Fibroblast of lung (primary cell): Measurements from ENCODE around the gene CAV3. TPM values are rescaled to one million over a fixed set of nuclear protein-coding genes. Genes with fewer than 3 reads are reported as not detected.

ENCODE experiments used
- DNase-seq, 2 donors: peaks; one replicate each; pipeline versions ENCODE4 v3.0.0 to v3.0.0-alpha.2; 2010; ENCODE audit warnings: low read depth in 2 of 2
- H2AFZ ChIP-seq: 2 replicates; pipeline ENCODE4 v1.5.1; 2012; ENCODE audit warnings: low read length, control low read depth, inconsistent platforms
- H3K27ac ChIP-seq: 2 replicates; pipeline ENCODE4 v1.5.1; 2011; ENCODE audit warnings: low read length, control low read depth; ENCODE audit not compliant: insufficient read depth
- H3K27me3 ChIP-seq: 2 replicates; pipeline ENCODE4 v1.5.1; 2011; ENCODE audit warnings: mild to moderate bottlenecking, low read length; ENCODE audit not compliant: control insufficient read depth, insufficient read depth
- H3K36me3 ChIP-seq: 2 replicates; pipeline ENCODE4 v1.5.1; 2011; ENCODE audit warnings: low read length; ENCODE audit not compliant: control insufficient read depth, insufficient read depth
- H3K4me1 ChIP-seq: 2 replicates; pipeline ENCODE4 v1.5.1; 2011; ENCODE audit warnings: low read length; ENCODE audit not compliant: control insufficient read depth, insufficient read depth; ENCODE audit errors: extremely low read depth
- H3K4me2 ChIP-seq: 2 replicates; pipeline ENCODE4 v1.5.1; 2011; ENCODE audit warnings: low read length, control low read depth; ENCODE audit not compliant: insufficient read depth; ENCODE audit errors: extremely low read depth
- H3K4me3 ChIP-seq, 4 experiments: fragments of 200-600 bp in 1 of 4; sonication (generic) in 1 of 4; replicated peaks in 1 of 4; 2 replicates each; pipeline ENCODE4 v1.5.1; 2011 to 2016; ENCODE audit warnings: low read length in 4 of 4, low read depth in 3 of 4, mild to moderate bottlenecking in 3 of 4, control low read depth in 2 of 4, inconsistent platforms in 1 of 4, mixed read lengths in 1 of 4; ENCODE audit not compliant: insufficient read depth in 1 of 4; ENCODE audit errors: control extremely low read depth in 1 of 4
- H3K79me2 ChIP-seq: 2 replicates; pipeline ENCODE4 v1.5.1; 2012; ENCODE audit warnings: mild to moderate bottlenecking, low read length, inconsistent platforms; ENCODE audit not compliant: control insufficient read depth, insufficient read depth
- H3K9ac ChIP-seq: 2 replicates; pipeline ENCODE4 v1.5.1; 2011; ENCODE audit warnings: mild to moderate bottlenecking, low read length, control low read depth; ENCODE audit not compliant: insufficient read depth
- H3K9me3 ChIP-seq: 2 replicates; pipeline ENCODE4 v1.5.1; 2012; ENCODE audit warnings: low read depth, low read length; ENCODE audit not compliant: control insufficient read depth, insufficient read depth
- H4K20me1 ChIP-seq: 2 replicates; pipeline ENCODE4 v1.5.1; 2011; ENCODE audit warnings: low read length; ENCODE audit not compliant: control insufficient read depth, insufficient read depth; ENCODE audit errors: extremely low read depth
- CTCF ChIP-seq, 2 donors: IDR thresholded peaks in 1 of 2; conservative IDR thresholded peaks in 1 of 2; 1 replicate in 1 of 2; 2 replicates in 1 of 2; pipeline ENCODE4 v1.5.1; 2011 to 2012; ENCODE audit warnings: low read length in 2 of 2, control low read depth in 1 of 2, inconsistent platforms in 1 of 2, low read depth in 1 of 2, mild to moderate bottlenecking in 1 of 2
- EZH2 ChIP-seq: IDR thresholded peaks from 2 replicates; pipeline ENCODE4 v1.5.1; 2012; ENCODE audit warnings: low read length, control low read depth, mild to moderate bottlenecking; ENCODE audit errors: missing control alignments
- polyA plus RNA-seq, 2 donors: library from polyadenylated mRNA; depleted of rRNA in 1 of 2; stranded (reverse) in 1 of 2; unstranded in 1 of 2; fragments of >200 nt; gene quantifications; 2 replicates each; pipeline ENCODE4 v1.2.1, GENCODE V29; 2011 to 2012; ENCODE audit warnings: missing spikeins in 1 of 2
- total RNA-seq: library from RNA; depleted of rRNA; stranded (reverse); fragments of >200 nt; gene quantifications from 2 replicates; pipeline ENCODE4 v1.2.1, GENCODE V29; 2014

Gene CAV3
- total and polyA plus RNA-seq, 2 donors (not counting 1 experiment from before 2014, with no cell fraction given), result not detected

GRCh38 chr3:8775602-8776001 is 42.0 kb downstream of the CAV3 start:
- Histone ChIP-seq H3K79me2 (no peaks in the 10 kb centered on the region), H4K20me1 (no peaks in the 10 kb centered on the region), H3K27me3 (peaks cover 3% of the 10 kb centered on the region), H3K9ac (no peak overlapping the region), H3K4me2 (no peak overlapping the region), H3K36me3 (no peaks in the 10 kb centered on the region), H3K27ac (no peak overlapping the region), H3K9me3 (no peaks in the 10 kb centered on the region), H3K4me3 (no peak overlapping the region), H3K4me1 (no peaks in the 10 kb centered on the region), H2AFZ (no peak overlapping the region)
- DNase-seq, result no peak
- TF ChIP-seq EZH2 (no peak), CTCF (conservative IDR thresholded peaks at IDR 0.05 in 1 of 2, IDR thresholded peaks at IDR 0.05 in 1 of 2; ENCODE audit: low read depth in 1 of 2, low read length in 2 of 2) (no peak)

- Histone ChIP-seq H3K4me1 (no peaks in the 10 kb centered on the region), H2AFZ (no peak overlapping the region), H3K9me3 (no peaks in the 10 kb centered on the region), H4K20me1 (no peaks in the 10 kb centered on the region), H3K9ac (no peak overlapping the region), H3K36me3 (no peaks in the 10 kb centered on the region), H3K79me2 (no peaks in the 10 kb centered on the region), H3K27ac (no peak overlapping the region), H3K4me3 (no peak overlapping the region), H3K27me3 (peaks cover 3% of the 10 kb centered on the region), H3K4me2 (no peak overlapping the region)
- DNase-seq, result peak in 1 of 2 donors; percentile 95
- TF ChIP-seq CTCF (conservative IDR thresholded peaks at IDR 0.05 in 1 of 2, IDR thresholded peaks at IDR 0.05 in 1 of 2; ENCODE audit: low read depth in 1 of 2, low read length in 2 of 2) (no peak), EZH2 (no peak)
These were observed 42.8 kb downstream of the CAV3 start for GRCh38 chr3:8776406-8776805.

- H3K27ac ChIP-seq, result no peak overlapping the region
- no peak overlapping the region for H3K9ac ChIP-seq
- TF ChIP-seq EZH2 (no peak), CTCF (conservative IDR thresholded peaks at IDR 0.05 in 1 of 2, IDR thresholded peaks at IDR 0.05 in 1 of 2; ENCODE audit: low read depth in 1 of 2, low read length in 2 of 2) (no peak)
- no peaks in the 10 kb centered on the region for H3K4me1 ChIP-seq
- no peaks in the 10 kb centered on the region for H3K79me2 ChIP-seq
- H3K9me3 ChIP-seq, result no peaks in the 10 kb centered on the region
- H3K4me2 ChIP-seq, result no peak overlapping the region
- no peaks in the 10 kb centered on the region for H4K20me1 ChIP-seq
- H2AFZ ChIP-seq, result no peak overlapping the region
- peak in 1 of 2 donors; percentile 72 for DNase-seq
- H3K27me3 ChIP-seq, result peaks cover 3% of the 10 kb centered on the region
- H3K36me3 ChIP-seq, result no peaks in the 10 kb centered on the region
- H3K4me3 ChIP-seq, result no peak overlapping the region
These were observed 43.8 kb downstream of the CAV3 start for GRCh38 chr3:8777201-8777977.
